PFSK-1 (cell line): ENCODE data around the gene ELMO2.

ENCODE experiments used
- POLR2AphosphoS5 ChIP-seq: IDR thresholded peaks from 2 replicates; pipeline ENCODE4 v1.6.1; 2012; ENCODE audit warnings: low read depth, mild to moderate bottlenecking, control low read depth, low read length, moderate library complexity
- REST ChIP-seq, 2 experiments: IDR thresholded peaks; 2 replicates each; pipeline versions ENCODE4 v1.6.1 to v1.8.0; 2011 to 2012; ENCODE audit warnings: low read depth in 2 of 2, low read length in 2 of 2, control low read depth in 1 of 2, inconsistent platforms in 1 of 2, mild to moderate bottlenecking in 1 of 2, moderate library complexity in 1 of 2; ENCODE audit not compliant: insufficient read depth in 1 of 2

DNA sequence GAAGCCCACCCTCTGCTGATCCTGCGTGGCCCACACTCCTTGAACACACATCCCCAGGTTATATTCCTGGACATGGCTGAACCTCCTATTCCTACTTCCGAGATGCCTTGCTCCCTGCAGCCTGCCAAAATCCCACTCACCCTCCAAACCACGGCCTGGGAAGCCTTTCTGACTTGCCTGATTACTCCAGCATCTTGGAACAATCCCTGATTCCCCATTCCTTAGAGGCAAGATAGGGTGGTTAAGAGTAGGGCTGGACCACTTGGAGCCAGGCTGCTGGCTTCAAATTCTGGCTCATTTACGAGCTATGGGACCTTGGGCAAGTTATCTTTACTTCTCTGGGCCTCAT is 52.2 kb downstream of the ELMO2 start:
- no peak for TF ChIP-seq POLR2AphosphoS5
- no peak for TF ChIP-seq REST (IDR thresholded peaks at IDR 0.05; ENCODE audit: insufficient read depth in 1 of 2, low read depth in 2 of 2, low read length in 2 of 2)
